ENCODE data around the gene APLN. TPM values are rescaled to one million over a fixed set of nuclear protein-coding genes. Genes with fewer than 3 reads are reported as not detected.

The APLN gene
- total RNA-seq, 4 donors from 2014 or later, result 1.3 to 2.6 TPM; not detected in 2

GRCh38 chrX:129663171-129663570, 8.4 kb upstream of the APLN start:
- TF ChIP-seq, protein P1, sequence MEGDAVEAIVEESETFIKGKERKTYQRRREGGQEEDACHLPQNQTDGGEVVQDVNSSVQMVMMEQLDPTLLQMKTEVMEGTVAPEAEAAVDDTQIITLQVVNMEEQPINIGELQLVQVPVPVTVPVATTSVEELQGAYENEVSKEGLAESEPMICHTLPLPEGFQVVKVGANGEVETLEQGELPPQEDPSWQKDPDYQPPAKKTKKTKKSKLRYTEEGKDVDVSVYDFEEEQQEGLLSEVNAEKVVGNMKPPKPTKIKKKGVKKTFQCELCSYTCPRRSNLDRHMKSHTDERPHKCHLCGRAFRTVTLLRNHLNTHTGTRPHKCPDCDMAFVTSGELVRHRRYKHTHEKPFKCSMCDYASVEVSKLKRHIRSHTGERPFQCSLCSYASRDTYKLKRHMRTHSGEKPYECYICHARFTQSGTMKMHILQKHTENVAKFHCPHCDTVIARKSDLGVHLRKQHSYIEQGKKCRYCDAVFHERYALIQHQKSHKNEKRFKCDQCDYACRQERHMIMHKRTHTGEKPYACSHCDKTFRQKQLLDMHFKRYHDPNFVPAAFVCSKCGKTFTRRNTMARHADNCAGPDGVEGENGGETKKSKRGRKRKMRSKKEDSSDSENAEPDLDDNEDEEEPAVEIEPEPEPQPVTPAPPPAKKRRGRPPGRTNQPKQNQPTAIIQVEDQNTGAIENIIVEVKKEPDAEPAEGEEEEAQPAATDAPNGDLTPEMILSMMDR (IDR thresholded peaks at IDR 0.05), result no peak
- no peak for TF ChIP-seq POLR2A (IDR thresholded peaks at IDR 0.05)
- intact Hi-C loops (cut with DNase I; ENCODE audit: low total_unique reads), result no loop called here
- Histone ChIP-seq H3K4me1 (no peaks in the 10 kb centered on the region), H3K36me3 (no peaks in the 10 kb centered on the region), H3K27me3 (no peaks in the 10 kb centered on the region), H3K4me3 (no peak overlapping the region), H3K9me3 (no peaks in the 10 kb centered on the region), H3K27ac (no peak overlapping the region)
- DNase-seq, result no peak

DNA sequence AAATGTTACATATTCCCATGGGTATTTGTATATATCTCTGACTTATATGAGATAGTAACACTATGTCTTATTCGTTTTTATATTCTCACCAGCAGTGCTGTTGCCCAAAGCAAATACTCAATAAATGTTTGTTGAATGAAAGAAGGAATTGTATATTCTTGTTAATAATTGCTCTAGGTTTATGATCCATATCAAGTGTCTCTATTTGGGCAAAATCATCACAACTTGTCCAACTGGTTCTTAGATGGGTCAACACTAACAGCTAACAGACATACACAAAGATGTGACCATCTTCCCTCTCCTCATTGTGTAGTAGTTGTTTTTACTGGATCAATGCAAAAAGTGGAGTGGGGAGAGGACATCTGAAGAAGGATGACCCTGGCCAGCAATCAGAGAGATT, 6.6 kb upstream of the APLN start:
- Histone ChIP-seq H3K27ac (no peak overlapping the region), H3K4me1 (no peaks in the 10 kb centered on the region), H3K4me3 (no peak overlapping the region), H3K9me3 (no peaks in the 10 kb centered on the region), H3K36me3 (no peaks in the 10 kb centered on the region), H3K27me3 (no peaks in the 10 kb centered on the region)
- no peak for TF ChIP-seq POLR2A (IDR thresholded peaks at IDR 0.05)
- TF ChIP-seq, protein P1 (IDR thresholded peaks at IDR 0.05), result no peak
- intact Hi-C loops (cut with DNase I; ENCODE audit: low total_unique reads), result no loop called here
- no peak for DNase-seq

DNA sequence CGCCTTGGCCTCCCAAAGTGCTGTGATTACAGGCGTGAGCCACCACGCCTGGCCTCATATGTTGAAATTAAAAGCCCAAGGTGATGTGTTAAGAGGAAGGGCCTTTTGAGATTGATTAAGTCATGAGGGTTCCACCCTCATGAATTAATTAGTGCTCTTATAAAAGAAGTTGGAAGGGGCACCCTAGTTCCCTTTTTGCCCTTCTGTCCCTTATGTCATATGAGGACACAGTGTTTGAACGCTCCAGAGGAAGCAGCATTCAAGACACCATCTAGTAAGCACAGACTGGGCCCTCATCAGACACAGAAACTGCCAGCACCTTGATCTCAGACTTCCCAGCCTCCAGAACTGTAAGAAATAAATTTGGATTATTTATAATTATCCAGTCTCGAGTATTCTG, 5.1 kb upstream of the APLN start:
- H3K4me3 ChIP-seq, result no peak overlapping the region
- TF ChIP-seq, protein P1 (IDR thresholded peaks at IDR 0.05), result no peak
- no peak for TF ChIP-seq POLR2A (IDR thresholded peaks at IDR 0.05)
- H3K9me3 ChIP-seq, result no peaks in the 10 kb centered on the region
- H3K4me1 ChIP-seq, result no peaks in the 10 kb centered on the region
- intact Hi-C loops (cut with DNase I; ENCODE audit: low total_unique reads), result no loop called here
- DNase-seq, result no peak
- no peaks in the 10 kb centered on the region for H3K36me3 ChIP-seq
- no peak overlapping the region for H3K27ac ChIP-seq
- no peaks in the 10 kb centered on the region for H3K27me3 ChIP-seq

DNA sequence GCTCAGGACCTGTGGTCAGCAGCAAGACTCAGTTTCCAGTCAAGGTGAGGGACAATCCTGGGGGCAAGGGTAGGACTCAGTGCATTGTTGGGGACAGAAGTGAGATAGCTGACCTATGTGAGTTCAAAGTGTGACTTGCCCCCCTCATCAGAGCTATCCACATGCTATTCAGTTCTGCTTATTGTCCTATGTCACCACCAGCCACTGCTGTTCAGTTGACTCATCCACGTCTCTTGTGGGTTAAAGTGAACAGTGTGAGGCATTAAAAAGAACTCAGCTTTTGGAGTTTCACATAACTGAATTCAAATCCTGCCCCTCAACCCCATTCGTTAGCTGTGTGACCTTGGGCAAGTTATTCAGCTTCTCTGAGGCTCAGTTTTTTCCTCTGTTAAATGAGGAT, 4.4 kb upstream of the APLN start:
- Histone ChIP-seq H3K4me1 (no peaks in the 10 kb centered on the region), H3K27ac (no peak overlapping the region), H3K36me3 (no peaks in the 10 kb centered on the region), H3K9me3 (no peaks in the 10 kb centered on the region), H3K4me3 (no peak overlapping the region), H3K27me3 (no peaks in the 10 kb centered on the region)
- intact Hi-C loops (cut with DNase I; ENCODE audit: low total_unique reads), result no loop called here
- no peak for DNase-seq
- TF ChIP-seq POLR2A (IDR thresholded peaks at IDR 0.05), result no peak
- TF ChIP-seq, protein P1 (IDR thresholded peaks at IDR 0.05), result no peak

- Histone ChIP-seq H3K36me3 (no peaks in the 10 kb centered on the region), H3K27ac (no peak overlapping the region), H3K4me1 (no peaks in the 10 kb centered on the region), H3K27me3 (no peaks in the 10 kb centered on the region), H3K4me3 (no peak overlapping the region), H3K9me3 (no peaks in the 10 kb centered on the region)
- intact Hi-C loops (cut with DNase I; ENCODE audit: low total_unique reads), result no loop called here
- TF ChIP-seq, protein P1 (IDR thresholded peaks at IDR 0.05), result no peak
- TF ChIP-seq POLR2A (IDR thresholded peaks at IDR 0.05), result no peak
- DNase-seq, result no peak
Observed at GRCh38 chrX:129658429-129658828, 3.7 kb upstream of the APLN start.
